HepG2 (cell line): ENCODE data around the gene LOC128125822.
A peak's percentile ranks its signal among the peaks of the same experiment; 100 is the strongest.

Source experiments
- ATF7 ChIP-seq, 2 experiments: fragments of 450-650 bp in 1 of 2; sonication (generic) in 1 of 2; formaldehyde crosslinking in 1 of 2; IDR thresholded peaks; 2 replicates each; pipeline versions ENCODE4 v1.4.0 to v1.6.1; 2016 to 2020; ENCODE audit warnings: antibody characterized with exemption in 1 of 2, mild to moderate bottlenecking in 1 of 2, missing genetic modification reagents in 1 of 2
- CBX2 ChIP-seq, 2 experiments: fragments of 200-600 bp in 1 of 2; sonication (generic); formaldehyde crosslinking in 1 of 2; IDR thresholded peaks; 2 replicates each; pipeline versions ENCODE4 v1.7.0 to v1.8.1; 2018 to 2022; ENCODE audit warnings: low read depth in 2 of 2, low read length in 1 of 2, mild to moderate bottlenecking in 1 of 2, missing genetic modification reagents in 1 of 2
- DR1 ChIP-seq: sonication (generic); formaldehyde crosslinking; IDR thresholded peaks from 2 replicates; pipeline ENCODE4 v1.8.0; 2021; ENCODE audit warnings: mild to moderate bottlenecking, missing genetic modification reagents, inconsistent platforms
- GLI4 ChIP-seq: sonication (generic); formaldehyde crosslinking; IDR thresholded peaks from 2 replicates; pipeline ENCODE4 v1.5.1; 2020; ENCODE audit warnings: missing genetic modification reagents, mild to moderate bottlenecking, moderate library complexity, borderline replicate concordance
- HNRNPUL1 ChIP-seq: fragments of 200-400 bp; formaldehyde crosslinking; IDR thresholded peaks from 2 replicates; pipeline ENCODE4 v1.6.1; 2017; ENCODE audit warnings: low read depth, mild to moderate bottlenecking, low read length, moderate library complexity
- MATR3 ChIP-seq: sonication (generic); formaldehyde crosslinking; IDR thresholded peaks from 2 replicates; pipeline ENCODE4 v1.4.0; 2020; ENCODE audit warnings: missing genetic modification reagents
- NR2F2 ChIP-seq: IDR thresholded peaks from 2 replicates; pipeline ENCODE4 v1.6.1; 2012; ENCODE audit warnings: low read depth, inconsistent platforms, borderline replicate concordance
- SMARCC2 ChIP-seq: fragments of 450-650 bp; IDR thresholded peaks from 2 replicates; pipeline ENCODE4 v1.6.1; 2017; ENCODE audit warnings: antibody characterized with exemption, mild to moderate bottlenecking
- TAF15 ChIP-seq: fragments of 200-400 bp; formaldehyde crosslinking; IDR thresholded peaks from one replicate; pipeline ENCODE4 v1.6.1; 2018; ENCODE audit warnings: mild to moderate bottlenecking, low read depth, low read length; ENCODE audit not compliant: poor library complexity, severe bottlenecking
- ZBTB1 ChIP-seq: sonication (generic); formaldehyde crosslinking; IDR thresholded peaks from 2 replicates; pipeline ENCODE4 v1.4.0; 2020; ENCODE audit warnings: missing genetic modification reagents, borderline replicate concordance
- ZNF225 ChIP-seq: sonication (generic); formaldehyde crosslinking; IDR thresholded peaks from 2 replicates; pipeline ENCODE4 v1.4.0; 2020; ENCODE audit warnings: mild to moderate bottlenecking, missing genetic modification reagents
- ZNF382 ChIP-seq: sonication (generic); formaldehyde crosslinking; IDR thresholded peaks from 2 replicates; pipeline ENCODE4 v1.5.0; 2020; ENCODE audit warnings: missing genetic modification reagents, mild to moderate bottlenecking, borderline replicate concordance
- ZNF460 ChIP-seq: sonication (generic); formaldehyde crosslinking; IDR thresholded peaks from 2 replicates; pipeline ENCODE4 v1.5.1; 2020; ENCODE audit warnings: missing genetic modification reagents, mild to moderate bottlenecking, borderline replicate concordance
- ZNF510 ChIP-seq: sonication (generic); formaldehyde crosslinking; IDR thresholded peaks from 2 replicates; pipeline ENCODE4 v1.4.0; 2020; ENCODE audit warnings: low read depth, mild to moderate bottlenecking, missing genetic modification reagents
- ZNF768 ChIP-seq: sonication (generic); formaldehyde crosslinking; IDR thresholded peaks from 2 replicates; pipeline ENCODE4 v1.4.0; 2020; ENCODE audit warnings: missing genetic modification reagents
- TF ChIP-seq, protein P1 (sequence below): sonication (generic); formaldehyde crosslinking; IDR thresholded peaks from 2 replicates; pipeline ENCODE4 v1.5.0; 2020; ENCODE audit warnings: mild to moderate bottlenecking, missing genetic modification reagents, borderline replicate concordance
- TF ChIP-seq, protein P2 (sequence below): sonication (generic); formaldehyde crosslinking; IDR thresholded peaks from 2 replicates; pipeline ENCODE4 v1.9.0; 2021; ENCODE audit warnings: missing genetic modification reagents, borderline replicate concordance
- TF ChIP-seq, protein P3 (sequence below): sonication (generic); formaldehyde crosslinking; IDR thresholded peaks from 2 replicates; pipeline ENCODE4 v1.4.0; 2020; ENCODE audit warnings: missing genetic modification reagents
- TF ChIP-seq, protein P4 (sequence below): sonication (generic); formaldehyde crosslinking; conservative IDR thresholded peaks from 2 replicates; pipeline ENCODE4 v1.8.0; 2022; ENCODE audit warnings: low read depth, missing genetic modification reagents

The LOC128125822 gene

DNA sequence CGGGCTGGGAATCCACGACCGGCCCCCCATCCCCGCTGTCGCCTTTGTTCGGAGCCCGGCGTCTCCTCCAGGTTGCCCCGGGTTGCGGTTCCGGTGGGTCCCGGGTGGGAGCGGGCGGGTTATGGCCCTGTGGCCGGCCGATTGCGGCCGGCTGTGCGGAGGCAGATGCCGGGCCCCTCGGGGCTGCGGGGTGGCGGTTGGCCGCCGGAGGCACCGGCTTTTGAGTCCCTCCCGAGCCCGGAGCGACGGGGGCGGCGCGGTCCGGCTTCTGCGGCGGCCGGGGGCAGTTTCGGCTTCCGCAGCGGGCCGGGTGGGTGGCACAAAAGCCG lies 431 bp downstream of the LOC128125822 start (continued):
- TF ChIP-seq HNRNPUL1 (no peak), ZNF382 (CRISPR knock-in tag) (no peak), DR1 (CRISPR knock-in tag) (peak; percentile 1; the same call in 1 of the 2 replicates), ZNF225 (CRISPR knock-in tag) (no peak), ZBTB1 (0 out of 2 replicates have a peak, but pooled peaks have one; percentile 34), MATR3 (CRISPR knock-in tag) (no peak), SMARCC2 (no peak), CBX2 (IDR thresholded peaks at IDR 0.05; ENCODE audit: low read depth, low read length) (no peak), CBX2 (CRISPR knock-in tag; IDR thresholded peaks at IDR 0.05; ENCODE audit: low read depth) (no peak), ZNF768 (peak; percentile 0; the same call in 1 of the 2 replicates), GLI4 (CRISPR knock-in tag) (peak; percentile 84; the same call in 1 of the 2 replicates), ZNF510 (CRISPR knock-in tag) (no peak), NR2F2 (no peak), ATF7 (IDR thresholded peaks at IDR 0.05) (no peak), ATF7 (CRISPR knock-in tag; IDR thresholded peaks at IDR 0.05) (no peak), TAF15 (peak; percentile 94), ZNF460 (CRISPR knock-in tag) (no peak)
- TF ChIP-seq, protein P1, sequence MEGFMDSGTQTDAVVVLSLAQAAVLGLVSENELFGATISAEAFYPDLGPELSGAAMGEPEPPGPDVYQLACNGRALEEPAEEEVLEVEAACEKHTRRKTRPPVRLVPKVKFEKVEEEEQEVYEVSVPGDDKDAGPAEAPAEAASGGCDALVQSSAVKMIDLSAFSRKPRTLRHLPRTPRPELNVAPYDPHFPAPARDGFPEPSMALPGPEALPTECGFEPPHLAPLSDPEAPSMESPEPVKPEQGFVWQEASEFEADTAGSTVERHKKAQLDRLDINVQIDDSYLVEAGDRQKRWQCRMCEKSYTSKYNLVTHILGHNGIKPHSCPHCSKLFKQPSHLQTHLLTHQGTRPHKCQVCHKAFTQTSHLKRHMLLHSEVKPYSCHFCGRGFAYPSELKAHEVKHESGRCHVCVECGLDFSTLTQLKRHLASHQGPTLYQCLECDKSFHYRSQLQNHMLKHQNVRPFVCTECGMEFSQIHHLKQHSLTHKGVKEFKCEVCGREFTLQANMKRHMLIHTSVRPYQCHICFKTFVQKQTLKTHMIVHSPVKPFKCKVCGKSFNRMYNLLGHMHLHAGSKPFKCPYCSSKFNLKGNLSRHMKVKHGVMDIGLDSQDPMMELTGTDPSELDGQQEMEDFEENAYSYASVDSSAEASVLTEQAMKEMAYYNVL (CRISPR knock-in tag) = 0 out of 2 replicates have a peak, but pooled peaks have one; percentile 4
- TF ChIP-seq, protein P2, sequence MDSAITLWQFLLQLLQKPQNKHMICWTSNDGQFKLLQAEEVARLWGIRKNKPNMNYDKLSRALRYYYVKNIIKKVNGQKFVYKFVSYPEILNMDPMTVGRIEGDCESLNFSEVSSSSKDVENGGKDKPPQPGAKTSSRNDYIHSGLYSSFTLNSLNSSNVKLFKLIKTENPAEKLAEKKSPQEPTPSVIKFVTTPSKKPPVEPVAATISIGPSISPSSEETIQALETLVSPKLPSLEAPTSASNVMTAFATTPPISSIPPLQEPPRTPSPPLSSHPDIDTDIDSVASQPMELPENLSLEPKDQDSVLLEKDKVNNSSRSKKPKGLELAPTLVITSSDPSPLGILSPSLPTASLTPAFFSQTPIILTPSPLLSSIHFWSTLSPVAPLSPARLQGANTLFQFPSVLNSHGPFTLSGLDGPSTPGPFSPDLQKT (CRISPR knock-in tag) = no peak
- TF ChIP-seq, protein P3, sequence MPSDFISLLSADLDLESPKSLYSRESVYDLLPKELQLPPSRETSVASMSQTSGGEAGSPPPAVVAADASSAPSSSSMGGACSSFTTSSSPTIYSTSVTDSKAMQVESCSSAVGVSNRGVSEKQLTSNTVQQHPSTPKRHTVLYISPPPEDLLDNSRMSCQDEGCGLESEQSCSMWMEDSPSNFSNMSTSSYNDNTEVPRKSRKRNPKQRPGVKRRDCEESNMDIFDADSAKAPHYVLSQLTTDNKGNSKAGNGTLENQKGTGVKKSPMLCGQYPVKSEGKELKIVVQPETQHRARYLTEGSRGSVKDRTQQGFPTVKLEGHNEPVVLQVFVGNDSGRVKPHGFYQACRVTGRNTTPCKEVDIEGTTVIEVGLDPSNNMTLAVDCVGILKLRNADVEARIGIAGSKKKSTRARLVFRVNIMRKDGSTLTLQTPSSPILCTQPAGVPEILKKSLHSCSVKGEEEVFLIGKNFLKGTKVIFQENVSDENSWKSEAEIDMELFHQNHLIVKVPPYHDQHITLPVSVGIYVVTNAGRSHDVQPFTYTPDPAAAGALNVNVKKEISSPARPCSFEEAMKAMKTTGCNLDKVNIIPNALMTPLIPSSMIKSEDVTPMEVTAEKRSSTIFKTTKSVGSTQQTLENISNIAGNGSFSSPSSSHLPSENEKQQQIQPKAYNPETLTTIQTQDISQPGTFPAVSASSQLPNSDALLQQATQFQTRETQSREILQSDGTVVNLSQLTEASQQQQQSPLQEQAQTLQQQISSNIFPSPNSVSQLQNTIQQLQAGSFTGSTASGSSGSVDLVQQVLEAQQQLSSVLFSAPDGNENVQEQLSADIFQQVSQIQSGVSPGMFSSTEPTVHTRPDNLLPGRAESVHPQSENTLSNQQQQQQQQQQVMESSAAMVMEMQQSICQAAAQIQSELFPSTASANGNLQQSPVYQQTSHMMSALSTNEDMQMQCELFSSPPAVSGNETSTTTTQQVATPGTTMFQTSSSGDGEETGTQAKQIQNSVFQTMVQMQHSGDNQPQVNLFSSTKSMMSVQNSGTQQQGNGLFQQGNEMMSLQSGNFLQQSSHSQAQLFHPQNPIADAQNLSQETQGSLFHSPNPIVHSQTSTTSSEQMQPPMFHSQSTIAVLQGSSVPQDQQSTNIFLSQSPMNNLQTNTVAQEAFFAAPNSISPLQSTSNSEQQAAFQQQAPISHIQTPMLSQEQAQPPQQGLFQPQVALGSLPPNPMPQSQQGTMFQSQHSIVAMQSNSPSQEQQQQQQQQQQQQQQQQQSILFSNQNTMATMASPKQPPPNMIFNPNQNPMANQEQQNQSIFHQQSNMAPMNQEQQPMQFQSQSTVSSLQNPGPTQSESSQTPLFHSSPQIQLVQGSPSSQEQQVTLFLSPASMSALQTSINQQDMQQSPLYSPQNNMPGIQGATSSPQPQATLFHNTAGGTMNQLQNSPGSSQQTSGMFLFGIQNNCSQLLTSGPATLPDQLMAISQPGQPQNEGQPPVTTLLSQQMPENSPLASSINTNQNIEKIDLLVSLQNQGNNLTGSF = no peak
- TF ChIP-seq, protein P4, sequence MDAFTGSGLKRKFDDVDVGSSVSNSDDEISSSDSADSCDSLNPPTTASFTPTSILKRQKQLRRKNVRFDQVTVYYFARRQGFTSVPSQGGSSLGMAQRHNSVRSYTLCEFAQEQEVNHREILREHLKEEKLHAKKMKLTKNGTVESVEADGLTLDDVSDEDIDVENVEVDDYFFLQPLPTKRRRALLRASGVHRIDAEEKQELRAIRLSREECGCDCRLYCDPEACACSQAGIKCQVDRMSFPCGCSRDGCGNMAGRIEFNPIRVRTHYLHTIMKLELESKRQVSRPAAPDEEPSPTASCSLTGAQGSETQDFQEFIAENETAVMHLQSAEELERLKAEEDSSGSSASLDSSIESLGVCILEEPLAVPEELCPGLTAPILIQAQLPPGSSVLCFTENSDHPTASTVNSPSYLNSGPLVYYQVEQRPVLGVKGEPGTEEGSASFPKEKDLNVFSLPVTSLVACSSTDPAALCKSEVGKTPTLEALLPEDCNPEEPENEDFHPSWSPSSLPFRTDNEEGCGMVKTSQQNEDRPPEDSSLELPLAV = 0 out of 2 replicates have a peak, but pooled peaks have one; percentile 79
